Activated T-cell treated with anti-CD3 and anti-CD28 coated beads, Interleukin-2, amount 50 U/mL, for 1 hour (primary cell): ENCODE measurements around the gene NSMF.

Source experiments
- DNase-seq: peaks from one replicate; pipeline ENCODE4 v3.0.0-alpha.2; 2020

The NSMF gene

GRCh38 chr9:137456864-137457405, 2.2 kb downstream of the NSMF start:
- no peak for DNase-seq

DNA sequence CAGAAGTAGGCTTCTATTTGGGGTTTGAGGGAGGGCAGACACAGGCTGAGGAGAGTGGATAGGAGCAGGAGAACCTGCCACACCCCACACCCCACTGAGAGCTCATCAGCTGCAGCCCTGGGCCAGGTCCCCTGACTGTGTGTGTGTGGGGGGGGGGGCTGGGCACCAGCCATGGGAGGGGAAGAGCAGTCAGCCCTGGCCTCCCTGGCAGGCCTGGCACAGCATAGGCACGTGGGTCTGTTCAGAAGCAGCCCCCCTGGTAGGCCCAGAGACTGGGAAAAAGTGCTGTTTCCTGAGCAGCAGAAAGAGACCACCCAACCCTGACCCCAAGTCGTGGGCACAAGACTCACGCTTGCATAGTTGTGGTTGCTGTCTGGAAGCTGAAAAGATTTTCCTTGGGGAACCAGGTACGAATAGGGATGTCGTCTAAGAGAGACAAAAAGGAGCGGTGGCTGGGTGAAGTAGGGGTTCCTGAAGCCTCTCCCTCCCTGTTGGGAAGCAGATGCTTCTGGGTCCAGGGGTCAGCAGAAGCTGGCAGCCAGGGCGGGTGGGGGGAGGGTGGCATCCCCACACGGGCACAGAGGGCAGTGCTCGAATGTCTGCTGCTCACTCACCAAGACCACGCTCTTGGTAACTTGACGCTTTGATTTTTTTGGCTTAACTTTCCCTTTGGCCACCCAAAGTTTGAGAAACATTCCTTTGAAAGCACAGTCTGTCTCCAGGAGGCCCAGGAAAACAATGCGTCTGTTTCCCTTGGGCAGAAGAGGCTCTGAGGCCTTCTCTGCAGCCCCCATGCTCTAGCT, 2.9 kb downstream of the NSMF start:
- peak; percentile 18 for DNase-seq

GRCh38 chr9:137455359-137455991, 3.7 kb downstream of the NSMF start:
- DNase-seq: peak; percentile 20

- peak; percentile 32 for DNase-seq
These were observed 4.4 kb downstream of the NSMF start for GRCh38 chr9:137454597-137455358.

GRCh38 chr9:137454145-137454596, 5.0 kb downstream of the NSMF start:
- DNase-seq: peak; percentile 65

- peak; percentile 72 for DNase-seq
These were observed 5.5 kb downstream of the NSMF start for GRCh38 chr9:137453643-137454081.

GRCh38 chr9:137452761-137453642, 6.1 kb downstream of the NSMF start:
- peak; percentile 31 for DNase-seq

- DNase-seq: no peak
These were observed 7.0 kb downstream of the NSMF start for GRCh38 chr9:137452006-137452760.

DNA sequence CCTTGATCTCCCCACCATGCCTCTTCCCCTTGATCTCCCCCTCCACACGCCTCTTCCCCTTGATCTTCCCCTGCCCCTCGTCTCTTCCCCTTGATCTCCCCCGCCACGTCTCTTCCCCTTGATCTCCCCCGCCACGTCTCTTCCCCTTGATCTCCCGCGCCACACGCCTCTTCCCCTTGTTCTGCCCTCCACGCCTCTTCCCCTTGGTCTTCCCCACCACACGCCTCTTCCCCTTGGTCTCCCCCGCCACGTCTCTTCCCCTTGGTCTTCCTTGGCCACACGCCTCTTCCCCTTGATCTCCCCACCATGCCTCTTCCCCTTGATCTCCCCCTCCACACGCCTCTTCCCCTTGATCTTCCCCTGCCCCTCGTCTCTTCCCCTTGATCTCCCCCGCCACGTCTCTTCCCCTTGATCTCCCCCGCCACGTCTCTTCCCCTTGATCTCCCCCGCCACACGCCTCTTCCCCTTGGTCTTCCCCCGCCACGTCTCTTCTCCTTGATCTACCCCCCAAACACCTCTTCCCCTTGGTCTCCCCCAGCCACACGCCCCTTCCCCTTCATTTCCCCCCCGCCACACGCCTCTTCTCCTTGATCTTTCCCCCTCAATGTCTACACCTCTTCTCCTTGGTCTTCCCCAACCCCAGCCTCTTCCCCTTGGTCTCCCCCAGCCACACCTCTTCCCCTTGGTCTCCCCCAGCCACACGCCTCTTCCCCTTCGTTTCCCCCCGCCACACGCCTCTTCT, 7.7 kb downstream of the NSMF start:
- DNase-seq: peak; percentile 22

DNA sequence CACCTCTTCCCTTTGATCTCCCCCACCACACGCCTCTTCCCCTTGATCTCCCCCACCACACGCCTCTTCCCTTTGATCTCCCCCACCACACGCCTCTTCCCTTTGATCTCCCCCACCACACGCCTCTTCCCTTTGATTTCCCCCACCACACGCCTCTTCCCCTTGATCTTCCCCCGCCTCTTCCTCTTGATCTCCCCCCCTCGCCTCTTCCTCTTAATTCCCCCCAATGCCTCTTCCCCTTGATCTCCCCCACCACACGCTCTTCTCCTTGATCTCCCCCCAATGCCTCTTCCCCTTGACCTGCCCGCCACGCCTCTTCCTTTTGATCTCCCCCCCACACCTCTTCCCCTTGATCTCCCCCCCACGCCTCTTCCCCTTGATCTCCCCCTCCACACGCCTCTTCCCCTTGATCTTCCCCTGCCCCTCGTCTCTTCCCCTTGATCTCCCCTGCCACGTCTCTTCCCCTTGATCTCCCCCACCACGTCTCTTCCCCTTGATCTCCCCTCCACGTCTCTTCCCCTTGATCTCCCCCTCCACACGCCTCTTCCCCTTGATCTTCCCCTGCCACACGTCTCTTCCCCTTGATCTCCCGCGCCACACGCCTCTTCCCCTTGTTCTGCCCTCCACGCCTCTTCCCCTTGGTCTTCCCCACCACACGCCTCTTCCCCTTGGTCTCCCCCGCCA, 8.5 kb downstream of the NSMF start:
- DNase-seq: peak; percentile 38

DNA sequence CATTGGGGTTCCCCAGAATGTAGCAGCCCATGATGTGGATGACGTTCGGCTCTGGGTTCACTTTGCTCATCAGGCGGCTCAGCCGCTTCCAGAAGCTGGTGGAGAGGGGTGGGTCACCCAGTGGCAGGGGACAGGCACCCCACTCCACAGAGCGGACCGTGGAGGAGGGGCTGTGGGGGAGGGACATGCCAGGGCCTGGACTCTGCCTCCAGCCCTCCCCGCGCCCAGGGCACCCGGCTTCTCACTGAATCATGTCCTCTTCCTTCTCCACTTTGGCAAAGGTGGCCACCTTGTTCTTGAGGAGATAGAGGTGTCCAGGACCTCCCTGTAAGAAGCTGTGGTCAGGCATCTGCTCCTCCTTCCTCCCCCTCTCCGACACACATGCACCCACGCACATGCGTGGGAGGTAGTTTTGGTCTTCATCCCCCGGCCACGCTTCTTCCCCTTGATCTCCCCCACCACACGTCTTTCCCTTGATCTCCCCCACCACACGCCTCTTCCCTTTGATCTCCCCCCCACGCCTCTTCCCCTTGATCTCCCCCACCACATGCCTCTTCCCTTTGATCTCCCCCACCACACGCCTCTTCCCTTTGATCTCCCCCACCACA, 9.1 kb downstream of the NSMF start:
- DNase-seq: no peak

- DNase-seq: no peak
These were observed 9.9 kb downstream of the NSMF start for GRCh38 chr9:137449081-137449844.

DNA sequence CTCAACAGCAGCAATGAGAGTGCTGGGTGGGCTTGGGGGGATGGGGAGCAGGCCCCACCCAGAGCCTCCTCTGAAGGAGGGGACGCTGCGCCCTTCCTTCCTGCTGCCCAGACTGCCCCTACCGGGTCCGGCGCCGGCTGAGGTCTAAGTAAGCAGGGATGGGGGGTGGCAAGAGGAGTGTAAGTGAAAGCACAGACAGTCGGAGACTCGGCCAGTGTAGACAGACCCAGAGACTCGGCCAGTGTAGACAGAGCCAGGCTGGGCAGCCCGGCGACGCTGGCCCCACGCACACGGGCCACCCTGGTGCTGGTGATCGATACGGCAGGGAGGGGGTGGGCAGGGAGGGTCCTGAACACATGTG, 10.6 kb downstream of the NSMF start:
- DNase-seq: no peak

- no peak for DNase-seq
These were observed 11.2 kb downstream of the NSMF start for GRCh38 chr9:137447722-137448601.

GRCh38 chr9:137446851-137447471, 12.2 kb downstream of the NSMF start:
- DNase-seq: no peak

GRCh38 chr9:137445930-137446431, 13.2 kb downstream of the NSMF start:
- DNase-seq: no peak

GRCh38 chr9:137445275-137445807, 13.8 kb downstream of the NSMF start:
- DNase-seq: peak; percentile 88
